ENCODE measurements around the gene WBP1L. TPM values are rescaled to one million over a fixed set of nuclear protein-coding genes. Genes with fewer than 3 reads are reported as not detected.
A peak's percentile ranks its signal among the peaks of the same experiment; 100 is the strongest.

WBP1L gene
- total and polyA plus RNA-seq, 2 of the 13 experiments (the other 11 are each of a cell fraction or from before 2014, with no cell fraction given): 8.3 to 12.3 TPM

- TF ChIP-seq ZIK1 (CRISPR knock-in tag; IDR thresholded peaks at IDR 0.05; ENCODE audit: borderline replicate concordance, low read depth): no peak; the same call in 1 of the 2 replicates
- peak; percentile 43; the same call in 1 of the 2 replicates for TF ChIP-seq TAF1 (CRISPR knock-in tag; IDR thresholded peaks at IDR 0.05)
- peak; percentile 30; the same call in 1 of the 2 replicates for TF ChIP-seq ZBTB7B (CRISPR knock-in tag; IDR thresholded peaks at IDR 0.05)
- TF ChIP-seq PHF20 (CRISPR knock-in tag; IDR thresholded peaks at IDR 0.05): peak; percentile 41; the same call in 1 of the 2 replicates
- TF ChIP-seq KMT2A (CRISPR knock-in tag; IDR thresholded peaks at IDR 0.05): peak; percentile 8; the same call in 1 of the 2 replicates
- peak; percentile 48; the same call in 1 of the 2 replicates for TF ChIP-seq ZNF792 (CRISPR knock-in tag; IDR thresholded peaks at IDR 0.05)
- TF ChIP-seq HNF1A (IDR thresholded peaks at IDR 0.05; ENCODE audit: low read depth): no peak
- no peak for TF ChIP-seq HNF1A (CRISPR knock-in tag; IDR thresholded peaks at IDR 0.05; ENCODE audit: borderline replicate concordance)
- peak; percentile 29 for TF ChIP-seq SALL1 (CRISPR knock-in tag; IDR thresholded peaks at IDR 0.05)
- 0 out of 2 replicates have a peak, but pooled peaks have one; percentile 14 for TF ChIP-seq FOXK1 (CRISPR knock-in tag; IDR thresholded peaks at IDR 0.05; ENCODE audit: borderline replicate concordance, low read depth)
- TF ChIP-seq ZNF891 (CRISPR knock-in tag; IDR thresholded peaks at IDR 0.05): peak; percentile 30; the same call in 1 of the 2 replicates
- TF ChIP-seq EHMT2 (IDR thresholded peaks at IDR 0.05; ENCODE audit: borderline replicate concordance, low read depth, low read length): no peak
- TF ChIP-seq, protein P1, sequence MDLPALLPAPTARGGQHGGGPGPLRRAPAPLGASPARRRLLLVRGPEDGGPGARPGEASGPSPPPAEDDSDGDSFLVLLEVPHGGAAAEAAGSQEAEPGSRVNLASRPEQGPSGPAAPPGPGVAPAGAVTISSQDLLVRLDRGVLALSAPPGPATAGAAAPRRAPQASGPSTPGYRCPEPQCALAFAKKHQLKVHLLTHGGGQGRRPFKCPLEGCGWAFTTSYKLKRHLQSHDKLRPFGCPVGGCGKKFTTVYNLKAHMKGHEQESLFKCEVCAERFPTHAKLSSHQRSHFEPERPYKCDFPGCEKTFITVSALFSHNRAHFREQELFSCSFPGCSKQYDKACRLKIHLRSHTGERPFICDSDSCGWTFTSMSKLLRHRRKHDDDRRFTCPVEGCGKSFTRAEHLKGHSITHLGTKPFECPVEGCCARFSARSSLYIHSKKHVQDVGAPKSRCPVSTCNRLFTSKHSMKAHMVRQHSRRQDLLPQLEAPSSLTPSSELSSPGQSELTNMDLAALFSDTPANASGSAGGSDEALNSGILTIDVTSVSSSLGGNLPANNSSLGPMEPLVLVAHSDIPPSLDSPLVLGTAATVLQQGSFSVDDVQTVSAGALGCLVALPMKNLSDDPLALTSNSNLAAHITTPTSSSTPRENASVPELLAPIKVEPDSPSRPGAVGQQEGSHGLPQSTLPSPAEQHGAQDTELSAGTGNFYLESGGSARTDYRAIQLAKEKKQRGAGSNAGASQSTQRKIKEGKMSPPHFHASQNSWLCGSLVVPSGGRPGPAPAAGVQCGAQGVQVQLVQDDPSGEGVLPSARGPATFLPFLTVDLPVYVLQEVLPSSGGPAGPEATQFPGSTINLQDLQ (CRISPR knock-in tag; IDR thresholded peaks at IDR 0.05): 0 out of 2 replicates have a peak, but pooled peaks have one; percentile 42
- peak; percentile 51; the same call in 1 of the 2 replicates for TF ChIP-seq ZNF275 (CRISPR knock-in tag; IDR thresholded peaks at IDR 0.05; ENCODE audit: borderline replicate concordance)
- peak; percentile 25; the same call in 1 of the 2 replicates for TF ChIP-seq KDM5A (IDR thresholded peaks at IDR 0.05; ENCODE audit: borderline replicate concordance, low read length)
- peak in 1 of 2 experiments; percentile 20; a peak in 1 of 4 replicates for TF ChIP-seq KLF16 (CRISPR knock-in tag; IDR thresholded peaks at IDR 0.05)
- peak; percentile 70 for TF ChIP-seq SP5 (CRISPR knock-in tag; IDR thresholded peaks at IDR 0.05; ENCODE audit: borderline replicate concordance, low read depth)
- TF ChIP-seq ZMAT3 (CRISPR knock-in tag; conservative IDR thresholded peaks at IDR 0.05): 0 out of 2 replicates have a peak, but pooled peaks have one; percentile 27
- peak; percentile 95 for TF ChIP-seq ZBTB7A (CRISPR knock-in tag; IDR thresholded peaks at IDR 0.05)
- 0 out of 2 replicates have a peak, but pooled peaks have one; percentile 20 for TF ChIP-seq FOXK2 (IDR thresholded peaks at IDR 0.05)
- peak; percentile 99 for TF ChIP-seq ZNF263 (CRISPR knock-in tag; IDR thresholded peaks at IDR 0.05)
- TF ChIP-seq PCBP1 (IDR thresholded peaks at IDR 0.05; ENCODE audit: borderline replicate concordance, low read depth, low read length): peak; percentile 78; the same call in 1 of the 2 replicates
Observed at GRCh38 chr10:102713814-102714620, 29.7 kb upstream of the WBP1L start, which contains the start of gene ARL3 (continued).
